Spinal cord (tissue), 10 donors: ENCODE measurements around the gene FAM110C. TPM values are rescaled to one million over a fixed set of nuclear protein-coding genes. Genes with fewer than 3 reads are reported as not detected.

ENCODE experiments used
- DNase-seq, 6 donors: peaks; one replicate each; pipeline versions ENCODE4 v3.0.0 to v3.0.0-alpha.2; 2013 to 2015; ENCODE audit warnings: low spot score in 6 of 6, low read depth in 4 of 6
- H3K27ac ChIP-seq: one replicate; pipeline ENCODE4 v1.5.1; 2013; ENCODE audit warnings: low read depth, low read length, control low read depth
- H3K27me3 ChIP-seq: one replicate; pipeline ENCODE4 v1.6.1; 2013; ENCODE audit warnings: low read length; ENCODE audit not compliant: control insufficient read depth, insufficient read depth
- H3K36me3 ChIP-seq: one replicate; pipeline ENCODE4 v1.6.1; 2013; ENCODE audit warnings: low read length; ENCODE audit not compliant: control insufficient read depth, insufficient read depth
- H3K4me1 ChIP-seq: one replicate; pipeline ENCODE4 v1.6.1; 2013; ENCODE audit warnings: low read length; ENCODE audit not compliant: control insufficient read depth, insufficient read depth
- H3K4me3 ChIP-seq: one replicate; pipeline ENCODE4 v1.5.1; 2013; ENCODE audit warnings: low read depth, low read length, control low read depth
- H3K9me3 ChIP-seq: one replicate; pipeline ENCODE4 v1.6.1; 2013; ENCODE audit warnings: low read length; ENCODE audit not compliant: control insufficient read depth, insufficient read depth
- WGBS: methylation state at CpG from one replicate; pipeline ENCODE4 v1.1.5; 2013; ENCODE audit warnings: missing lambda C conversion rate; ENCODE audit not compliant: insufficient coverage; 5-methylcytosine and 5-hydroxymethylcytosine counted together
- long read RNA-seq, 4 donors: transcript quantifications; one replicate each; lab custom pipeline, GENCODE V29; 2026
- polyA plus RNA-seq, 2 donors: library from polyadenylated mRNA; unstranded; fragments of 120-200 nt; gene quantifications; one replicate each; pipeline ENCODE4 v1.2.1, GENCODE V29; 2013; ENCODE audit not compliant: insufficient read length in 2 of 2
- total RNA-seq, 2 donors: library from RNA; depleted of rRNA in 1 of 2; stranded (reverse); fragments of 120-200 nt in 1 of 2; fragments of >200 nt in 1 of 2; gene quantifications; one replicate each; pipeline versions ENCODE4 v1.2.3 to v1.2.4, GENCODE V29; 2013 to 2014
- donor health status: healthy.

FAM110C gene
- 1 to 10 TPM; 3.8 to 6.2 TPM for total RNA-seq
- polyA plus RNA-seq, result 1 to 10 TPM; 7.3 to 7.6 TPM
- long read RNA-seq, donor 1, result 0 reads
- long read RNA-seq, donor 2, result 0 reads
- long read RNA-seq, donor 3, result 0 reads
- long read RNA-seq, donor 4, partial matches to known transcripts, result 0 of 1 reads
- long read RNA-seq, donor 4, other reads (novel, unspliced or antisense), result 0 of 1 reads

GRCh38 chr2:46471-47345, at the start of gene FAM110C:
TSS of gene FAM110C (minus strand) at chr2:46505. CDS start at chr2:46385, 120 bp downstream.
- WGBS, result under 1% methylated on average over 68 of the region's 75 CpGs
- H3K27ac ChIP-seq, result no peak within 1 kb of the TSS
- peak within 1 kb of the TSS; percentile 42 for H3K4me3 ChIP-seq
- no peaks in the 10 kb centered on the region for H3K36me3 ChIP-seq
- H3K9me3 ChIP-seq, result no peaks in the 10 kb centered on the region
- H3K27me3 ChIP-seq, result peaks cover 23% of the 10 kb centered on the region
- peak in 4 of 6 donors; percentile 22 to 81 (median 53) for DNase-seq
- peaks cover 24% of the 10 kb centered on the region for H3K4me1 ChIP-seq

- no peak for DNase-seq
- Histone ChIP-seq H3K4me3 (no peak overlapping the region), H3K36me3 (no peaks in the 10 kb centered on the region), H3K4me1 (no peaks in the 10 kb centered on the region), H3K9me3 (no peaks in the 10 kb centered on the region), H3K27me3 (no peaks in the 10 kb centered on the region), H3K27ac (no peak overlapping the region)
- WGBS, result no CpG with 5 or more reads among the region's 3 CpGs
Observed at GRCh38 chr2:92326-92725, 46.0 kb upstream of the FAM110C start.

- WGBS, result 94% methylated on average over 24 of the region's 25 CpGs
- H3K9me3 ChIP-seq, result no peaks in the 10 kb centered on the region
- H3K4me1 ChIP-seq, result no peaks in the 10 kb centered on the region
Observed at GRCh38 chr2:90645-91312, 44.5 kb upstream of the FAM110C start.

GRCh38 chr2:85761-86160, 39.5 kb upstream of the FAM110C start:
- Histone ChIP-seq H3K4me3 (no peak overlapping the region), H3K27me3 (no peaks in the 10 kb centered on the region), H3K4me1 (no peaks in the 10 kb centered on the region), H3K27ac (no peak overlapping the region), H3K36me3 (no peaks in the 10 kb centered on the region), H3K9me3 (no peaks in the 10 kb centered on the region)
- WGBS, result 90% methylated on average over 2 of the region's 4 CpGs
- DNase-seq, result no peak

More at GRCh38 chr2:90645-91312, 44.5 kb upstream of the FAM110C start:
- no peak for DNase-seq
- no peak overlapping the region for H3K4me3 ChIP-seq
- no peak overlapping the region for H3K27ac ChIP-seq
- H3K27me3 ChIP-seq, result no peaks in the 10 kb centered on the region
- no peaks in the 10 kb centered on the region for H3K36me3 ChIP-seq

GRCh38 chr2:84121-84520, 37.8 kb upstream of the FAM110C start:
- Histone ChIP-seq H3K4me1 (no peaks in the 10 kb centered on the region), H3K36me3 (no peaks in the 10 kb centered on the region), H3K27ac (no peak overlapping the region), H3K4me3 (no peak overlapping the region), H3K9me3 (no peaks in the 10 kb centered on the region), H3K27me3 (no peaks in the 10 kb centered on the region)
- WGBS, result 33% methylated on average over 1 of the region's 2 CpGs
- DNase-seq, result peak in 5 of 6 donors; percentile 9 to 86 (median 23)

GRCh38 chr2:80971-81736, 34.8 kb upstream of the FAM110C start:
- Histone ChIP-seq H3K9me3 (no peaks in the 10 kb centered on the region), H3K36me3 (no peaks in the 10 kb centered on the region), H3K4me3 (no peak overlapping the region), H3K4me1 (no peaks in the 10 kb centered on the region), H3K27me3 (no peaks in the 10 kb centered on the region), H3K27ac (no peak overlapping the region)
- no peak for DNase-seq
- 92% methylated on average over 5 of the region's 10 CpGs for WGBS

GRCh38 chr2:80378-80777, 34.1 kb upstream of the FAM110C start:
- Histone ChIP-seq H3K36me3 (no peaks in the 10 kb centered on the region), H3K4me3 (no peak overlapping the region), H3K9me3 (no peaks in the 10 kb centered on the region), H3K27ac (no peak overlapping the region), H3K4me1 (no peaks in the 10 kb centered on the region), H3K27me3 (no peaks in the 10 kb centered on the region)
- WGBS, result 50% methylated on average over 3 of the region's 4 CpGs
- no peak for DNase-seq

GRCh38 chr2:71309-72035, 25.2 kb upstream of the FAM110C start:
- H3K4me3 ChIP-seq, result no peak overlapping the region
- WGBS, result 83% methylated on average over 1 of the region's 5 CpGs
- H3K9me3 ChIP-seq, result no peaks in the 10 kb centered on the region
- DNase-seq, result no peak
- H3K27ac ChIP-seq, result no peak overlapping the region
- H3K27me3 ChIP-seq, result no peaks in the 10 kb centered on the region
- no peaks in the 10 kb centered on the region for H3K36me3 ChIP-seq
- H3K4me1 ChIP-seq, result no peaks in the 10 kb centered on the region
